HG02759 (cell line): ENCODE data around the gene TAC4.
"Not testable (repeated sequence)": the region's sequence is repeated elsewhere in the genome, so short reads cannot be mapped to it uniquely, and the experiment has no call there.

Source experiments
- ATAC-seq: cut with Tn5 transposase; IDR thresholded peaks from one replicate; pipeline ENCODE4 v1.9.1; 2021; ENCODE audit warnings: mild to moderate bottlenecking, moderate library complexity; ENCODE audit not compliant: unreplicated experiment

Gene TAC4

GRCh38 chr17:49843774-49844350 lies 4.0 kb downstream of the TAC4 start:
- ATAC-seq: no peak

DNA sequence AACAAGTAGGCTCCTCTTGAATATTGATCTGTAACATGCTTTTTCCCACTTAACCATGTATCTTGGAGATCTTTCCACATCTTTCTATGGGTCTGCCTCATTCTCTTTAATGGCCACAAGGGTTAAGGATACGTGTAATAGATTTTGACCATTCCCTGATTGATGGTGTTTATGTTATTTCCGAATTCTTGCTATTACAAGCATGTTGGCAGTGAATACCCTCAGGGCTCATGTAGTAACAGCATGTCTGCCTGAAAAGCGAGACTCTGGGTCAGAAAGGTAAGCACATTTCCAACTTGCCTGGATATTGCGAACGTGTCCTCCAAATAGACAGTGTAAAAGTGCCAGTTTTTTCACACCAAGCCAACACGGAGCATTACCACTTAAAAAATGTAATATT lies 5.0 kb downstream of the TAC4 start:
- no peak for ATAC-seq

DNA sequence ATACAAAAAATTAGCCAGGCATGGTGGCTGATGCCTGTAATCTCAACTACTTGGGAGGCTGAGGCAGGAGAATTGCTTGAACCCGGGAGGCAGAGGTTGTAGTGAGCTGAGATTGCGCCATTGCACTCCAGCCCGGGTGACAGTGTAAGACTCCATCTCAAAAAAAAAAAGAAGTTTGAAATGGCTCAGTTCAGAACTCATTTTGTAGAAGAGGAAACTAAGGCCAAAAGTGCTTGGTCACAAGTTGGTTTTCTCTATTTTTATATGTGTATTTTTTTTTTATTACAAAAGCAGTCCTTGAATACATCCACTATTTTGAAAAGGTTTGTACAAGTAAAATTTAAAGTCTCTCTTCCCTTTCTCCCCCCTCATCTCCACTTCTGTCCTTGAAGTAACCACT lies 5.5 kb downstream of the TAC4 start:
- ATAC-seq: no peak

GRCh38 chr17:49841548-49841947 lies 6.3 kb downstream of the TAC4 start:
- no peak for ATAC-seq

DNA sequence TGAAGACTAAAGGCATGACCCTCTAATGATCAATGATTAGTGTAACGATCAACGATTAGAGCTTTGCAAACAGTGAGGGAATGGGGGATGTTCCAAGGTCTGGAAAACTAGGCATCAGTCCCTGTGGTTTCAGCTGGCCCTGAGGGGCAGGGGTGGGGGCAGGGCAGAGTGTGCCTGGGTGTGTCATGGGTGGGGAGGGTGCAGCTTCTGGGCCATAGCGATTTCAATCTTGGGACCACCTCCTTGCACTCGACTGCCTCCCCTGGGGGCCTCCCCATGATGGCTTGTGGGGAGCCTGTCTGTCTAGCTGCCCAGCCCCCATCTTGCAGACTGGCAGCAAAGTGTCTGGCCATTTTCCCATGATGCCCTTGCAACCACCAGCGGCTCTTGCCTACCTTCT lies 8.4 kb downstream of the TAC4 start:
- ATAC-seq: no peak

GRCh38 chr17:49836111-49837030 lies 11.5 kb downstream of the TAC4 start:
- ATAC-seq: no peak

DNA sequence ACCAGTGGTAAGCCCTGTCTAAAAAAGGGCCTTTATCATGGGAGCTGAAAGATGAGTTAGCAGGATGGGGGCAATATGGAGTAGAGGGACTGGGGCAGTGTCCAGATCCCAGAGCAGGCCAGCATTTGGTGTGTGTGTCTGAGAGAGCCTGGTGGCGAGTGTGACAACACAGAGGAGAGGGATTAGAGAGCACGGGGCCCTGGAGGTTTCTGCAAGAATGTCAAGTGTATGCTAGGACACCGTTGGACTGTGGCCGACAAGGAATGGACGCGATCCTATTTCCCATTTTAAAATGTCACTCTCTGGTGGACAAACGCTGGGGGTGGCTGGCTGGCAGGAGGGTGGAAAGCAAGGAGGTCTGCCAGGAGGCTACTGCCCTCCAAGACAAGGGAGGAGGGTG lies 12.4 kb downstream of the TAC4 start:
- no peak for ATAC-seq

GRCh38 chr17:49834118-49834743 lies 13.6 kb downstream of the TAC4 start:
- no peak for ATAC-seq

- ATAC-seq: no peak
These were observed 14.8 kb downstream of the TAC4 start for GRCh38 chr17:49832840-49833599.

- no peak for ATAC-seq
These were observed 17.3 kb downstream of the TAC4 start for GRCh38 chr17:49830605-49831004.

DNA sequence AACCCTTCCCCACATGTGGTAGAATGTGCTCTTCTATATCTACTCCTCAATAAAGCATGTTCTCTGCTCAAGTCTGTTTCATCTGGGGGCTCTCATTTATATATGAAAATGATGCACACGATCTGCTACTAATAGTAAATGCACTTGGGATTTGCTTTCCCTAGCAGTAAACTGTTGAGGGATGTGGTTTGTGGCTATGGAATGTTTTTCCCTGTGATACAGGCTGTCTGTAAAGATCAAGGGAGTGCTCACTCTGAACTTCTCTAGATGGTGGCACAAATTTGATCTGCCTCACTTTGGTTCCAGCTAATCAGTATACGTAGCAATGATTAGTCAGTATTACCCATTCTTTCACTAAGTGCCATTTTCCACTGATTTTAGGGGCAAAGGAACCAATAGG lies 18.8 kb downstream of the TAC4 start:
- ATAC-seq: no peak

GRCh38 chr17:49828325-49828724 lies 19.5 kb downstream of the TAC4 start:
- ATAC-seq: not testable (repeated sequence)

GRCh38 chr17:49825645-49826044 lies 22.2 kb downstream of the TAC4 start:
- ATAC-seq: no peak

- no peak for ATAC-seq
These were observed 24.3 kb downstream of the TAC4 start for GRCh38 chr17:49823614-49824013.

GRCh38 chr17:49822829-49823228 lies 25.0 kb downstream of the TAC4 start:
- ATAC-seq: no peak

GRCh38 chr17:49821916-49822315 lies 26.0 kb downstream of the TAC4 start:
- no peak for ATAC-seq

DNA sequence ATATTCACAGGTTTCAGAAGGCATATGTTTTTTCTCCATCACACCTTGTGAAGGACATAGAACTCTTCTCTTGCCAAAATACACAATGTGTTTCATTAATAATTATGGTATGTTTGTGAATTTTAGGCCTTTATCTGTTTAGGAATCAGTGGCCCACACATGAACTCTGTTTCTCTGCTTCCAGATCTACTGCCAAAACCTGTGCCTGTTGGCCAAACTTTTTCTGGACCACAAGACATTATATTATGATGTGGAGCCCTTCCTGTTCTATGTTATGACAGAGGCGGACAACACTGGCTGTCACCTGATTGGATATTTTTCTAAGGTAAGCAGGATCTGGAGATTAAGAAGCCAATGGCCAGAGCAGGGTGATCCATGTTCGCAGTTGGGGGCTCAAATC lies 26.4 kb downstream of the TAC4 start:
- no peak for ATAC-seq

DNA sequence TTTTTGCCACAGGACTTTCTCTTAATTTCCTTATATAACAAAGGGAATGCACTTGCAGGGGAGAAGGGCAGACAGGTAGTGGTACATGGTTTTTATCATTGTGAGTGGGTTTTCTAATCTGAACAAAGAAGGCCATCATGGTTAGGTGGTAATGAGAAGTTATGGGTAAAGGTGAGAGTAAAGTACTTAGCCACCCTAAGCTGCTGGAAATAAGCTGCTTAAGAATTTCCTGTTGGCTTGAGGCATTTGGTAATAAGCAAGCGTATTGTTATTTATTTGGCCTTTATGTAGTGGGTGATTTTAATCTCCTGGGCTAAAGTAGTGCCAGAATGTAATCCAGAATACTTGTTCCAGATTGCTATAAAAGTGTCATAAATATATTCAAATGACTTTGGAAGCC lies 27.1 kb downstream of the TAC4 start:
- no peak for ATAC-seq

GRCh38 chr17:49819651-49820050 lies 28.2 kb downstream of the TAC4 start:
- ATAC-seq: no peak

DNA sequence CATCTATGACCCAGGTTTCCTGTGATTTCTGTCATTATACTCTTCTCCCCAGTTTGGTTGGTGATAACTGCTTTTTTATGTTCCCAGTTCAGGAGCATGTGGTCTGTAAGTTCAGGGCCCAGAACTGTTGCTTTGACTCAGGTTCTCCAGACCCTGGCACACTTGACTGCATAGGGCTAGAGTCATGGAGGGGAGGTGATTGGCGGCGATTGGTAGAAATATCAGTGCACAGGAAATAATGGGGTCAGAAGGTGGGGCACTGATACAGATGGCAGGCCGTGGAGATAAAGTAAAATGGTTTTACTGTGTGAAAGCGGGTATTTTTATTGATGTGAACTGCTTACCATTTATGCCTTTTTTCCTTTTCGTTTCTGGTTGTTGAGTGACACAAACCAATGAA lies 28.7 kb downstream of the TAC4 start:
- no peak for ATAC-seq

GRCh38 chr17:49817993-49818392 lies 29.9 kb downstream of the TAC4 start:
- ATAC-seq: no peak
